ENCODE data around the gene WDR82. TPM values are rescaled to one million over a fixed set of nuclear protein-coding genes. Genes with fewer than 3 reads are reported as not detected.

WDR82 gene
- total and polyA plus RNA-seq, 8 donors, result 60.2 to 124 (median 108) TPM

DNA sequence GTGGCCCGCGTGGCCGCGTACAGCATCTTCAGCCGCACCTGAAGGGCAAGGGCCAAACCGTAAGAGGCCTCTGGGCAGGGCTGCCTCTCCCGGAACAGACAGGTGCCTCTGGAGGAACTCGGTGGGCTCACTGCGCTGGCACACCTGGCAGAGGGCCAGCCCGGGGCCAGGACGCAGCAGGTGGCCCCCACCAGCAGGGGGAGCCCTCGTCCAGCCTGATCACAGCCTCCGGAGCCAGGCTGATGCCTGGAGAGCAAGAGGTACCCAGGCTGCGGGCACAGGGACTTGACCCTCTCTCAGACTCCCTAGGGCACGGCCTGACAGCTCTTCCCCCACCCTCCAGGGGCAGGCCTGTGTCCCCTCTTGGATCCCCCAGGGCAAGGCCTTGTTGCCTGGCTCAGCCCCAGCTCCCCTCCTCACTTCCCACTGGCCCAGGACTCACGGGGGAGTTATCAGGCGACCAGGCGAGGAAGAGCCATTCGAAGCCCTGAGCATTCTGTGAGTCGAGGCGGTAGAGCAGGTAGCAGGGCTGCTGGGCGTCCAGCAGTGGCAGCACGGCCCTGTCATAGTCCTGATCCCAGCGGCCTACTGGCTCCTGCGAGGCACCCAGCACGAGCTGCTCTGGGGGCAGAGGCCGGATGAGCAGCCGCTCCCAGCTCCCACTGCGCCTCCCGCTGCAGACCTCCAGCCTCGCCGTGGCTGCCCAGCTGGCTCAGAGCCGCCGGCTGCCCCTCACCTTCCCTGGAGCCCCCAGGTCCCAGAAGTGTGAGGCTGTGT is 46.8 kb downstream of the WDR82 start:
- no peak overlapping the region for H3K27ac ChIP-seq
- H3K36me3 ChIP-seq, result peaks cover 0 to 85% of the 10 kb centered on the region in 2 donors
- H3K27me3 ChIP-seq, result no peaks in the 10 kb centered on the region
- TF ChIP-seq, protein P1, sequence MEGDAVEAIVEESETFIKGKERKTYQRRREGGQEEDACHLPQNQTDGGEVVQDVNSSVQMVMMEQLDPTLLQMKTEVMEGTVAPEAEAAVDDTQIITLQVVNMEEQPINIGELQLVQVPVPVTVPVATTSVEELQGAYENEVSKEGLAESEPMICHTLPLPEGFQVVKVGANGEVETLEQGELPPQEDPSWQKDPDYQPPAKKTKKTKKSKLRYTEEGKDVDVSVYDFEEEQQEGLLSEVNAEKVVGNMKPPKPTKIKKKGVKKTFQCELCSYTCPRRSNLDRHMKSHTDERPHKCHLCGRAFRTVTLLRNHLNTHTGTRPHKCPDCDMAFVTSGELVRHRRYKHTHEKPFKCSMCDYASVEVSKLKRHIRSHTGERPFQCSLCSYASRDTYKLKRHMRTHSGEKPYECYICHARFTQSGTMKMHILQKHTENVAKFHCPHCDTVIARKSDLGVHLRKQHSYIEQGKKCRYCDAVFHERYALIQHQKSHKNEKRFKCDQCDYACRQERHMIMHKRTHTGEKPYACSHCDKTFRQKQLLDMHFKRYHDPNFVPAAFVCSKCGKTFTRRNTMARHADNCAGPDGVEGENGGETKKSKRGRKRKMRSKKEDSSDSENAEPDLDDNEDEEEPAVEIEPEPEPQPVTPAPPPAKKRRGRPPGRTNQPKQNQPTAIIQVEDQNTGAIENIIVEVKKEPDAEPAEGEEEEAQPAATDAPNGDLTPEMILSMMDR (IDR thresholded peaks at IDR 0.05), result peak; percentile 81 to 96
- intact Hi-C loops (cut with DNase I), result loop anchor here in 1 of 2 donors (5.0 to 10.0 kb wide), 2 partner anchors 111 to 213 kb away; partner anchors contain the start of gene SEMA3G
- peak in 2 of 4 donors; percentile 80 to 95 for DNase-seq
- H3K9me3 ChIP-seq, result no peaks in the 10 kb centered on the region
- peak; percentile 83 for ATAC-seq
- peaks cover 3 to 45% of the 10 kb centered on the region in 2 donors for H3K4me1 ChIP-seq
- H3K4me3 ChIP-seq, result no peak overlapping the region

DNA sequence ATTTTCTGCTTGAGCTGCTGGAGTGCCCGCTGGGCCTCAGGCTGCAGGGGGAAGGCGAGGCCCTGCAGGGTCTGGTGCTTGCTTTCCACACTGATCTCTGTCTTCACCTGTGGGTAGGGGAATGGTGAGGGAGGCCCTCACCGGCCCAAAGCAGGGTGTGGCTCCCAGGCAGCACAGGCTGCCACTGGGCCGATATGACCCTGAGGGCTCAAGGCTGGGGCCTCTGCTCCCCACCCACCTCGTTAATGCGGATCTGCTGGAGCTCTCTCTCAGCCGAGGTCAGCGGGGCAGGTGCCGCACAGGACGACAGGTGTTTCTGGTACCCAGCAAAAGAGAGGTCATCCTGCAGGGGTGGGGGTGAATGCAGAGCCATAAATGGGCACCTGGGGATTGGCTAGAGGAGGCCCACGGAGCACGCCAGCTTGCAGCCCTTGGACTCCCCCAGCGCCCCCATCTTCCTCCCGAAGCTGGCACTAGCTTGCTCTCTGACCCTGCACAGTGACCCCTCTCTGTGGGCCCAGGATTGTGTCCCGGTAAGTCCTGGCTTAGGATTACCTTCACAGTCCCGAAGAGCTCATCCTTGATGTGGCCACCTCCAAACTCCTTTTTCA is 47.5 kb downstream of the WDR82 start:
- ATAC-seq, result no peak

DNA sequence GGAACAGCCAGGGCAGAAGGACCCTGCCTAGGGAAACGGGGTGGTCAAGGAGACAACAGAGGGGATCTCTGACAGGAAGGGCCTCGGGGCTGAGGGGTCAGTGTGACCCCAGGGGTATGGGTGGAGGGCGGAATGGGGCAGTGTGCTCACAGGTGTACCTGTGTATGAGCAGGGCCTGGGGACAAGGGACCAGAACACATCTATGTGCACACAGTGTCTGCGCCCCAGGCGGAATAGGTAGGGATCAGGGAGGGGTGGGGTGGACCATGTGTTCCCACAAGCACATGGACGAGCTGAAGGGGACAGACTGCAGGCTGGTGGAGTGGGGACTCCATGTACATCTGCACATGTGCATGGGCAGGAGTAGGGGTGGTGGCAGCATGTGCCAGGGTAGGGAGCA is 48.0 kb downstream of the WDR82 start:
- TF ChIP-seq, protein P1 (IDR thresholded peaks at IDR 0.05), result no peak
- Histone ChIP-seq H3K4me3 (no peak overlapping the region), H3K36me3 (peaks cover 0 to 85% of the 10 kb centered on the region in 2 donors), H3K4me1 (peaks cover 0 to 44% of the 10 kb centered on the region in 2 donors), H3K27me3 (no peaks in the 10 kb centered on the region), H3K27ac (no peak overlapping the region), H3K9me3 (no peaks in the 10 kb centered on the region)
- ATAC-seq, result no peak
- intact Hi-C loops (cut with DNase I), result loop anchor here in 1 of 2 donors (5.0 to 10.0 kb wide), 2 partner anchors 112 to 214 kb away; partner anchors contain the start of gene SEMA3G
- no peak for DNase-seq

More for the DNA sequence above, 47.5 kb downstream of the WDR82 start:
- peaks cover 0 to 44% of the 10 kb centered on the region in 2 donors for H3K4me1 ChIP-seq
- no peaks in the 10 kb centered on the region for H3K27me3 ChIP-seq
- TF ChIP-seq, protein P1 (IDR thresholded peaks at IDR 0.05), result no peak
- no peak for DNase-seq
- no peaks in the 10 kb centered on the region for H3K9me3 ChIP-seq
- intact Hi-C loops (cut with DNase I), result loop anchor here in 1 of 2 donors (5.0 to 10.0 kb wide), 2 partner anchors 111 to 214 kb away; partner anchors contain the start of gene SEMA3G
- H3K4me3 ChIP-seq, result no peak overlapping the region
- H3K36me3 ChIP-seq, result peaks cover 0 to 85% of the 10 kb centered on the region in 2 donors
- no peak overlapping the region for H3K27ac ChIP-seq

DNA sequence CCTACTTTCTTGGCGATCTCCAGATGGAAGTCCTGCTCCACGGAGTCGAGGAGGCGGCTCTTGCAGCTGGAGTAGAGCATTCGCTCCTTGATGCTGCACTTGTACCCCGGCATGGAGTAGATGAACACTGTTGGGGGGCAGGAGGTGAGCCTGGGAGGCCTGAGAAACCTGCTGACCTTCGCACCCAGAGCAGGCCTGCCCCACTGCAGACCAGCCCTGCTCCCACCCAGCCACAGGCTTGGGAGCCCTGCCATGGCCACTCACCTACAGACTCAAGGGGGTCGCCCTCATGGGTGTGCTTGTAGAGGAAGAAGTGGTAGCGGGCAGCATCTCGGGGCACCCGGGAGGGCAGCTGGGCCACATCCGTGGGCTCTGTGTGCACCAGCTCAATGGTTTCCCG is 48.8 kb downstream of the WDR82 start:
- Histone ChIP-seq H3K36me3 (peaks cover 0 to 78% of the 10 kb centered on the region in 2 donors), H3K4me1 (peaks cover 0 to 41% of the 10 kb centered on the region in 2 donors), H3K27me3 (no peaks in the 10 kb centered on the region), H3K9me3 (no peaks in the 10 kb centered on the region), H3K27ac (no peak overlapping the region), H3K4me3 (no peak overlapping the region)
- DNase-seq, result no peak
- ATAC-seq, result no peak
- TF ChIP-seq, protein P1 (IDR thresholded peaks at IDR 0.05), result no peak
- intact Hi-C loops (cut with DNase I), result loop anchor here (5.0 to 10.0 kb wide), 3 partner anchors 113 to 215 kb away; partner anchors contain the start of gene SEMA3G (in 1 of the 2)

Measured in left lung (tissue), 10 donors.